Mesenchymal stem cell (in vitro differentiated cells and primary cell): ENCODE results near the gene KDM4B.

Experiments used
- DNase-seq: peaks from one replicate; pipeline ENCODE4 v3.0.0-alpha.2; 2013
- H2AFZ ChIP-seq: one replicate; pipeline ENCODE4 v1.6.1; 2013; ENCODE audit warnings: low read depth, mild to moderate bottlenecking, control low read depth, inconsistent platforms, low read length, moderate library complexity
- H2AK5ac ChIP-seq: 2 replicates; pipeline ENCODE4 v1.6.1; 2013; ENCODE audit warnings: low read length, moderate library complexity, mild to moderate bottlenecking, inconsistent platforms; ENCODE audit not compliant: severe bottlenecking
- H2BK120ac ChIP-seq: one replicate; pipeline ENCODE4 v1.6.1; 2013; ENCODE audit warnings: low read depth, mild to moderate bottlenecking, inconsistent platforms, low read length, moderate library complexity
- H2BK12ac ChIP-seq, 2 experiments: one replicate each; pipeline ENCODE4 v1.6.1; 2013; ENCODE audit warnings: inconsistent platforms in 2 of 2, low read length in 2 of 2, mild to moderate bottlenecking in 2 of 2, moderate library complexity in 2 of 2, control low read depth in 1 of 2
- H2BK15ac ChIP-seq: one replicate; pipeline ENCODE4 v1.6.1; 2013; ENCODE audit warnings: mild to moderate bottlenecking, low read depth, inconsistent platforms; ENCODE audit not compliant: poor library complexity, severe bottlenecking
- H2BK5ac ChIP-seq: 2 replicates; pipeline ENCODE4 v1.6.1; 2013; ENCODE audit warnings: low read depth, mild to moderate bottlenecking, low read length, control low read depth, inconsistent platforms; ENCODE audit not compliant: poor library complexity, severe bottlenecking
- H3K14ac ChIP-seq, 2 experiments: one replicate each; pipeline ENCODE4 v1.6.1; 2013; ENCODE audit warnings: inconsistent platforms in 2 of 2, low read length in 2 of 2, control low read depth in 1 of 2, mild to moderate bottlenecking in 1 of 2, moderate library complexity in 1 of 2
- H3K18ac ChIP-seq, 2 experiments: one replicate each; pipeline ENCODE4 v1.6.1; 2013; ENCODE audit warnings: inconsistent platforms in 2 of 2, low read length in 2 of 2, control low read depth in 1 of 2, low read depth in 1 of 2, mild to moderate bottlenecking in 1 of 2
- H3K23ac ChIP-seq, 2 experiments: one replicate each; pipeline ENCODE4 v1.6.1; 2013; ENCODE audit warnings: inconsistent platforms in 2 of 2, low read length in 2 of 2, mild to moderate bottlenecking in 2 of 2, moderate library complexity in 2 of 2, control low read depth in 1 of 2
- H3K27ac ChIP-seq: 2 replicates; pipeline ENCODE4 v1.5.1; 2013; ENCODE audit warnings: mild to moderate bottlenecking, moderate library complexity, low read length, control low read depth, inconsistent platforms; ENCODE audit not compliant: poor library complexity, severe bottlenecking
- H3K27me3 ChIP-seq, 2 experiments: 2 replicates each; pipeline versions ENCODE4 v1.6.1 to v1.7.0; 2013; ENCODE audit warnings: low read length in 2 of 2, mild to moderate bottlenecking in 2 of 2, moderate library complexity in 2 of 2, control low read depth in 1 of 2, inconsistent platforms in 1 of 2; ENCODE audit not compliant: control insufficient read depth in 1 of 2, insufficient read depth in 1 of 2
- H3K36me3 ChIP-seq, 2 experiments: 2 replicates each; pipeline versions ENCODE4 v1.6.1 to v1.7.0; 2013; ENCODE audit warnings: low read length in 2 of 2, control low read depth in 1 of 2, inconsistent platforms in 1 of 2, low read depth in 1 of 2, mild to moderate bottlenecking in 1 of 2; ENCODE audit not compliant: insufficient read depth in 2 of 2, control insufficient read depth in 1 of 2
- H3K4ac ChIP-seq, 2 experiments: one replicate each; pipeline ENCODE4 v1.6.1; 2013; ENCODE audit warnings: inconsistent platforms in 2 of 2, low read length in 2 of 2, mild to moderate bottlenecking in 2 of 2, moderate library complexity in 2 of 2, control low read depth in 1 of 2, low read depth in 1 of 2
- H3K4me1 ChIP-seq: 2 replicates; pipeline ENCODE4 v1.6.1; 2013; ENCODE audit warnings: low read depth, low read length, control low read depth; ENCODE audit not compliant: control insufficient read depth, insufficient read depth
- H3K4me2 ChIP-seq: 2 replicates; pipeline ENCODE4 v1.6.1; 2013; ENCODE audit warnings: low read length, mild to moderate bottlenecking, inconsistent platforms; ENCODE audit not compliant: poor library complexity, severe bottlenecking
- H3K4me3 ChIP-seq, 2 experiments: 2 replicates each; pipeline versions ENCODE4 v1.5.1 to v1.7.0; 2013; ENCODE audit warnings: low read length in 2 of 2, mild to moderate bottlenecking in 2 of 2, control low read depth in 1 of 2, low read depth in 1 of 2; ENCODE audit not compliant: insufficient read depth in 1 of 2
- H3K79me1 ChIP-seq: replicated peaks from 2 replicates; pipeline ENCODE4 v1.6.1; 2013; ENCODE audit warnings: mild to moderate bottlenecking, control low read depth, low read length, inconsistent platforms; ENCODE audit not compliant: poor library complexity, severe bottlenecking
- H3K9ac ChIP-seq: 2 replicates; pipeline ENCODE4 v1.7.0; 2013; ENCODE audit warnings: mild to moderate bottlenecking, low read length, moderate library complexity
- H3K9me3 ChIP-seq: 2 replicates; pipeline ENCODE4 v1.7.0; 2013; ENCODE audit warnings: mild to moderate bottlenecking, low read length; ENCODE audit not compliant: control insufficient read depth
- H4K8ac ChIP-seq: one replicate; pipeline ENCODE4 v1.6.1; 2013; ENCODE audit warnings: inconsistent platforms, mild to moderate bottlenecking, low read length, moderate library complexity
- H4K91ac ChIP-seq: one replicate; pipeline ENCODE4 v1.6.1; 2013; ENCODE audit warnings: mild to moderate bottlenecking, low read length, inconsistent platforms
- WGBS: methylation state at CpG from one replicate; pipeline ENCODE4 v1.1.7; 2013; ENCODE audit warnings: mixed read lengths; 5-methylcytosine and 5-hydroxymethylcytosine counted together

Gene KDM4B

GRCh38 chr19:5014941-5015340, 46.0 kb downstream of the KDM4B start:
- Histone ChIP-seq H3K9ac (no peak overlapping the region), H3K27ac (no peak overlapping the region), H3K23ac (no peak overlapping the region), H3K4me2 (no peak overlapping the region), H2BK5ac (no peak overlapping the region), H3K9me3 (no peaks in the 10 kb centered on the region), H3K36me3 (peaks cover 29 to 57% of the 10 kb centered on the region in 2 experiments), H3K79me1 (peaks cover 56% of the 10 kb centered on the region), H2BK120ac (no peak overlapping the region), H3K27me3 (no peaks in the 10 kb centered on the region), H3K14ac (no peak overlapping the region), H4K8ac (no peak overlapping the region), H2AK5ac (no peak overlapping the region), H2AFZ (no peak overlapping the region), H3K4ac (no peak overlapping the region), H3K18ac (no peak overlapping the region), H4K91ac (no peak overlapping the region), H2BK12ac (no peak overlapping the region), H2BK15ac (no peak overlapping the region), H3K4me1 (peaks cover 29% of the 10 kb centered on the region), H3K4me3 (no peak overlapping the region)
- DNase-seq, result no peak
- WGBS, result 98% methylated on average over 11 of the region's 13 CpGs

GRCh38 chr19:5016268-5016667, 47.4 kb downstream of the KDM4B start:
- no peak overlapping the region for H3K9ac ChIP-seq
- H4K8ac ChIP-seq, result no peak overlapping the region
- H3K27ac ChIP-seq, result no peak overlapping the region
- H2BK5ac ChIP-seq, result no peak overlapping the region
- H2BK15ac ChIP-seq, result no peak overlapping the region
- no peak overlapping the region for H3K4me2 ChIP-seq
- no peak overlapping the region for H3K4me3 ChIP-seq
- 97% methylated on average over 16 of the region's 16 CpGs for WGBS
- H3K27me3 ChIP-seq, result no peaks in the 10 kb centered on the region
- no peak for DNase-seq
- H3K9me3 ChIP-seq, result no peaks in the 10 kb centered on the region
- peaks cover 29% of the 10 kb centered on the region for H3K4me1 ChIP-seq
- no peak overlapping the region for H3K18ac ChIP-seq
- no peak overlapping the region for H3K14ac ChIP-seq
- no peak overlapping the region for H3K23ac ChIP-seq
- H3K79me1 ChIP-seq, result peaks cover 59% of the 10 kb centered on the region
- H2BK12ac ChIP-seq, result no peak overlapping the region
- no peak overlapping the region for H3K4ac ChIP-seq
- no peak overlapping the region for H2AFZ ChIP-seq
- H2BK120ac ChIP-seq, result no peak overlapping the region
- no peak overlapping the region for H4K91ac ChIP-seq
- H3K36me3 ChIP-seq, result peaks cover 31 to 66% of the 10 kb centered on the region in 2 experiments
- H2AK5ac ChIP-seq, result no peak overlapping the region

GRCh38 chr19:5016781-5017180, 47.9 kb downstream of the KDM4B start:
- no peak overlapping the region for H2AFZ ChIP-seq
- no peak overlapping the region for H3K9ac ChIP-seq
- WGBS, result 94% methylated on average over 14 of the region's 14 CpGs
- no peak overlapping the region for H3K14ac ChIP-seq
- no peak overlapping the region for H3K4ac ChIP-seq
- H3K23ac ChIP-seq, result no peak overlapping the region
- no peaks in the 10 kb centered on the region for H3K9me3 ChIP-seq
- no peak overlapping the region for H3K4me2 ChIP-seq
- no peak overlapping the region for H2BK120ac ChIP-seq
- no peak for DNase-seq
- H3K36me3 ChIP-seq, result peaks cover 31 to 63% of the 10 kb centered on the region in 2 experiments
- H3K79me1 ChIP-seq, result peaks cover 56% of the 10 kb centered on the region
- no peak overlapping the region for H4K91ac ChIP-seq
- H2BK5ac ChIP-seq, result no peak overlapping the region
- no peak overlapping the region for H4K8ac ChIP-seq
- H2BK15ac ChIP-seq, result no peak overlapping the region
- no peak overlapping the region for H3K27ac ChIP-seq
- no peak overlapping the region for H2AK5ac ChIP-seq
- H3K4me1 ChIP-seq, result peaks cover 28% of the 10 kb centered on the region
- no peaks in the 10 kb centered on the region for H3K27me3 ChIP-seq
- H3K18ac ChIP-seq, result no peak overlapping the region
- no peak overlapping the region for H2BK12ac ChIP-seq
- H3K4me3 ChIP-seq, result no peak overlapping the region

- Histone ChIP-seq H2BK15ac (no peak overlapping the region), H3K27me3 (no peaks in the 10 kb centered on the region)
These were observed 48.3 kb downstream of the KDM4B start for GRCh38 chr19:5017235-5017634.

More at GRCh38 chr19:5017235-5017634, 48.3 kb downstream of the KDM4B start:
- H3K4ac ChIP-seq, result no peak overlapping the region
- H3K27ac ChIP-seq, result no peak overlapping the region
- no peak overlapping the region for H3K4me3 ChIP-seq
- no peak overlapping the region for H2AFZ ChIP-seq
- no peak overlapping the region for H3K23ac ChIP-seq
- H4K91ac ChIP-seq, result no peak overlapping the region
- no peak overlapping the region for H3K9ac ChIP-seq
- no peak overlapping the region for H2AK5ac ChIP-seq
- H3K4me2 ChIP-seq, result no peak overlapping the region
- peaks cover 29% of the 10 kb centered on the region for H3K4me1 ChIP-seq
- H3K14ac ChIP-seq, result no peak overlapping the region
- H3K18ac ChIP-seq, result no peak overlapping the region
- 98% methylated on average over 5 of the region's 5 CpGs for WGBS
- H3K79me1 ChIP-seq, result peaks cover 56% of the 10 kb centered on the region
- no peak overlapping the region for H2BK5ac ChIP-seq
- H3K36me3 ChIP-seq, result peaks cover 31 to 65% of the 10 kb centered on the region in 2 experiments
- H2BK12ac ChIP-seq, result no peak overlapping the region
- no peak for DNase-seq
- no peaks in the 10 kb centered on the region for H3K9me3 ChIP-seq
- H4K8ac ChIP-seq, result no peak overlapping the region
- no peak overlapping the region for H2BK120ac ChIP-seq
